Activated CD4-positive, alpha-beta T cell treated with anti-CD3 and anti-CD28 coated beads, Interleukin-2, amount 50 U/mL, for 4 hours (primary cell): ENCODE data around the gene RNF214.
A peak's percentile ranks its signal among the peaks of the same experiment; 100 is the strongest.
"Not testable (repeated sequence)": the region's sequence is repeated elsewhere in the genome, so short reads cannot be mapped to it uniquely, and the experiment has no call there.

Source experiments
- DNase-seq, 2 experiments: peaks; one replicate each; pipeline ENCODE4 v3.0.0-alpha.2; 2020

Gene RNF214

DNA sequence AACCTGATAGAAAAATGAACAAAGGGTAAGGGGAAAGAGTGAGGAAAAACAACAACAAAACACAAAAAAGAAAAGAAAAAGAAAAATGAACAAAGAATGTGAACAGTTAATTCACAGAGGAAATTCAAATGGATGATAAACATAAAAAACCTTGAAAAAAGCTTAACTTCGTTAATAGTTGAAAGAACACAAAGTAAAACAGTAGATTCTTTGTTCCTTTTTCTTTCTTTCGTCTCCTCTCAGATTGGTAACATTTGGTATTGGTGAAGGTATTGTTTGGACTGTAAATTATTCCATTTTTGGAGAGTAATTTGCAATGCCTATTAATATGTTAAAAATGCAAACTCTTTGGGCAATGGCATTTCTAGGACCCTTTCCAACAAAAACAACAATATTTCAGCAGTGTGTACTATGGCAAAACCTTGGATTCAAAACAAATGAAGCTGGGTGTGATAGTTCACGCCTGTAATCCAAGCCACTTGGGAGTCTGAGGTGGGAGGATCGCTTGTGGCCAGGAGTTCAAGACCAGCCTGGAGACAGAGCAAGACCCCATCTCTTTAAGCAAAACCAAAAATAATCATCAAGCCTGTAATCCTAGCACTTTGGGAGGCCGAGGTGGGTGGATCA, 86.9 kb downstream of the RNF214 start:
- no peak for DNase-seq

DNA sequence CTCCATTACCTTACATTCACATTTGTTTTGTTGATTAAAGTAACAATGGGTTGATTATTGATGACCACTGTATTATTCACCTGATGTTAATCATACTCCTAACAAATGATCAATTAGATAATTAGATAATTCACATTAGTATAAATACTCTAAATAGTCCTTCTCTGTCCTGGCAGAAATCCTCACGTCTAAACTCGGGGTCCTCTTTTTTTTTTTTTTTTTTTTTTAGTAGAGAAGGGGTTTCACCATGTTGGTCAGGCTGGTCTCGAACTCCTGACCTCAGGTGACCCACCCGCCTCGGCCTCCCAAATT, 94.7 kb downstream of the RNF214 start:
- DNase-seq, result not testable (repeated sequence)

DNA sequence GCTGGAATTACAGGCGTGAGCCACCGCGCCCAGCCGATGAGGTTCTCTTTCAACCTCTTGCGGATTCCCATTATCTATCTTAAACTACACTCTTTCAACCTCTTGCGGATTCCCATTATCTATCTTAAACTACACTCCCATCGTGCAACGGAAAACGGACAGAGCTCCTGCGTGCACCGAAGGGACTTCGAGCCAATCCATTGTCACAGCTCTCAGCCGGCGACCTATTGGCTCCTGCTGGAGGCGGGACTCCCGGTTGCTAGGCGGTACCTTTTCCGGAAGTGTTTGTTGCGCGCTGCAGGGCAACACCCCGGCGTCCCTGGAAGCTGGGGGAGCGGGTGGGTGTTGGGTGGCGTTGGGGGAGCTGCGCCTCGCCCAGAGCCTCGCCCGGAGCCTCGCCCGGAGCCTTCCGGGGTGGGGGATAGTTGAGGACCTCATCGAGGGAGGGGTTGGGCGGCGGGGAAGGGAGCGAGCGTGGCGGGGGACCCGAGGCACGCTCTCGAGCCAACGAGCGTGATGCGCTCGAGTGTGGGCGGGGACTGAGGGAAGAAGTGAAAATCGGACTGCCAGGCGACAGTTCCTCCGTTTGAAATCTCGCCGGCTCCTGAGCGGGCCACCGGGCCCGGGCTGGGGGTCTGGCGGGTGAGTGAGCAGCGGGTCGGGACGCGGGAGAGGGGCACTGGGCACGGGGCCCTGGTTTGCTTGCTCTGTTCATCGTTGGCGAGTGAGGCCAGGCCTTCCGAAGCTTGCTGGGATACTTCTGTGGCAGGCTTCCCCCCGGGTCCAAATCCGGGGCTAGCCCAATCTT, 95.3 kb downstream of the RNF214 start, which contains the start of gene CEP164:
TSS of gene CEP164 (plus strand) at position 288 of the 808 bp plus-strand sequence. CDS start 10,733 bp downstream, outside the sequence.
- peak; percentile 93 for DNase-seq

DNA sequence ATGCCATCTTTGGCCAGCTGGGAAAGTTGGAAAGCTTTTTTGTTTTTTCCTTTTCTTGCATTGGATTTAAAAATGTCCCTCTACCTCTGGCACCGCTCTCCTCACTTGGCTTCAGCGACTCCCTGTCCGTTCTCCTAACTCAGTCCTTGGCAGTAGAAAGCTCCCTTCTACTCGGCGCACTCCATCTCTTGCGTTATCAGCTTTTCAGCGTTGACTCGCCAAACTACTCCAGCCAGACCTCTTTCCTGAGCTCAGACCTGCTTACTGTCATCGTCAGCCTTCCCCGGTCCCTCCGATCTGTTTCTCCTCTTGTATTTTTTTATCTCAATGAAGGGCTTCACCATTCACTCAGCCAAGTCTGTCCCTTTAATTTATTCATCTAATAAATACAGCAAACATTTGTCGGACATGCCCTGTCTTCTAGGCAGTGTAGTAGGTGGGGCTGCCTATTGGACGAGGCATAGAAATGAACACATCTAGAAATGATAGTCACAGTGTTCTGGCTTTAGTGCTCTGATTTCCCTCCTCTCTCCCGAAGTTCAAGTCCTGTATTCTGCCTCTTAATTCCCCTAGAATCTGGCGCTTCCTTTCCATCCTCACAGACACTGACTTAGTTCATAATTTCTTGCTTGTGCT, 96.0 kb downstream of the RNF214 start:
- DNase-seq, result peak in 1 of 2 experiments; percentile 6

GRCh38 chr11:117332843-117333242, 100.4 kb downstream of the RNF214 start:
- DNase-seq, result no peak

DNA sequence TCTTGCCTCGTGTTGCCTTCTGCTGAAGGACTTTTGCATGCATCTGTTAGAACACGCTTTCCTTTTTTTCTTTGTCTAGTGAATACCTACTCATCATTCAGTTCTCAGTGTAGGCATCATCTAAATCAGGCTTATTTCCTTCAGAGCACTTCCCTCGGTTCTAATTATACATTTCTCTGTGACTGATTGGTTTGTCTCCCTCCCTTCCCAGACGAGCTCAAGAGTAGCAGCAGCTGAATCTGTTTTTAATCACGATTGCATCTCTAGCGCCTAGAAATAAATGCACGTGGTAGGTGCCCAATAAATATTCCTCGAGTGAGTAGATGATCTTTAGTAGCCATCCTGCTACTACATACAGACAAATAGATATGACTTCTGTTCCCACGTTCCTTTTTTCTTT, 101.4 kb downstream of the RNF214 start:
- no peak for DNase-seq

GRCh38 chr11:117334896-117335295, 102.4 kb downstream of the RNF214 start:
- DNase-seq, result no peak

DNA sequence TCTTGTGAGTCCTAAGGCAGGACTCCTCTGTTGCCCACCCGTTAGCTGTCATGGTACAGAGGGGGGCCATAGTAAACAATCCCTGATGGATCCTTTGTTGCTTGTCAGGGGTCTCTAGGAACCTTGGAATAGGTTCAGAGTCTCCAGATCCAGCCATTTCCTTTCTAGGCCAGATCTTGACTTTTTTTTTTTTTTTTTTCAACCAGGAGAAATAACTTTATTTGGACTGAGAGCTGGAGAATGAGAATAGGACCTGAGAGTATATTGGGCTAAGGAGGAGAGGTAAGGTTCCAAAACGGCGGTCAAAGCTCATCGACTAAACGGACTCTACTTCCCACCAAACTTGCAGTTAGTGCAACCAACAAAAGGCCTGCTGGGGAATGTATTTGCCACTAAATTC, 102.9 kb downstream of the RNF214 start:
- DNase-seq, result no peak
